Suppressor macrophage (primary cell): ENCODE data around the gene IFFO2.
A peak's percentile ranks its signal among the peaks of the same experiment; 100 is the strongest.
"Not testable (repeated sequence)": the region's sequence is repeated elsewhere in the genome, so short reads cannot be mapped to it uniquely, and the experiment has no call there.

ENCODE experiments used
- DNase-seq, 4 experiments: peaks; one replicate each; pipeline ENCODE4 v3.0.0-alpha.2; 2020 to 2022

IFFO2 gene

DNA sequence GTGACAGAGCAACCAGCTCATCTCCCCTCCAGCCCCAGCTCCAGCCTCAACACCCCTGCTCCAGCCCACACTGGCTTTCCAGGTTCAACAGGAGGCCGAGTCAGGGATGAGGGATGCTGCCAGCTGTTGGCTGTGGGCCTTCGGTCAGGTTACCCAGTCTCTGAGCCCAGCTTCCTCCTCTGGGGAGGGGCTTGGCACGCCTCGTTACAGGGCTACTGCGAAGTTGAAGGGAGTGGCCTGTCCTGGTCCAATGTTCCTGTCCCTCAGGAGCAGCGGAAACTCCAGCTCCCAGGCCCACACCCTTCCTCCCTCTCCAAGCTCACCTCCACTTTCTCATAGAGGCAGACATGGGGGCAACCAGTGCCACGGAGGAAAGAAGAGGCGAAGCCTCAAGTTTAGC lies 81.9 kb downstream of the IFFO2 start:
- DNase-seq = no peak

DNA sequence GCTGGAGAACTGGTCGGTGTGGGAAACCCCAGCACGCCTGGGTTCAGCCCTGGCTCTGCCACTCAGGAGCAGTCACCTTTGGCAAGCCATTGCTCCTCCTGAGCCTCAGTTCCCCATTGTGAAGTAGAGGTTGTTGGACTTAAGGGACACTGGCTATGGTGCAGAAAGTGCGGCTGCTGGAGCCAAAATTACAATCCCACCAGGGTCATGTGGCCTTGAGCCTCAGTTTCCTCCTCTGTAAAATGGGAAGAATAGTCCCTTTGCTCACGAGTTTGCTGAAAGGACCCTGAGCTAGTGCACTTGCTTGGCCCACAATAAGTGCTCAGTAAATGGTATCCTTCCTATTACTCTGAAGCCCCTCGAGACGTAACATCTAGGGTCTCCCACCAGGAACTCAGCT lies 82.4 kb downstream of the IFFO2 start:
- DNase-seq = no peak

DNA sequence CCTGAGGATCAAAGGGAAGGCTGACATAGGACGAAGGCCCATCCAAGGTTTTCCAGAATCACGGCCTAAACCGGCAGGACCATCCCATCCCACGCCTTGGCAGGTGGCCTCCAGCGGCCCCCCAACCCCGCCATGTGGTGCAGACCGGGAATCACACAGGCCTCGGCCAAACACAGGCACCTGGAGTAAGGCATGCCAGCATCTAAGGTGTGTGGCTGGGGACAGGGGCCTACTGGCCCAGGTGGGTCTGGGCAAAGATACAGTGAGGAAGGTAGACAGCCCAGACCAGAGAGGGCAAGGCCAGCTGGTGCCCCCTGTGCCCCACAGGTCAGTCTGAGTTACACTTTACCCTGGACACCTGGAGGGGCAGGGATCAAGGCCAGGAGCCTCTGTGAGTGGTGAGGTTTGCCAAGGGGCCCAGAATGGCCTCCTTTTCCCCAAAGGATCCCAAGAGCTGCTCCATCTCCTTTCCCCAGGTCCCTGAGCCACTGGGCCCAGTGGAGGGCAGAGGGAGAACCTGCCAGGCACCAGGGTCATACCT lies 84.3 kb downstream of the IFFO2 start:
- no peak for DNase-seq

DNA sequence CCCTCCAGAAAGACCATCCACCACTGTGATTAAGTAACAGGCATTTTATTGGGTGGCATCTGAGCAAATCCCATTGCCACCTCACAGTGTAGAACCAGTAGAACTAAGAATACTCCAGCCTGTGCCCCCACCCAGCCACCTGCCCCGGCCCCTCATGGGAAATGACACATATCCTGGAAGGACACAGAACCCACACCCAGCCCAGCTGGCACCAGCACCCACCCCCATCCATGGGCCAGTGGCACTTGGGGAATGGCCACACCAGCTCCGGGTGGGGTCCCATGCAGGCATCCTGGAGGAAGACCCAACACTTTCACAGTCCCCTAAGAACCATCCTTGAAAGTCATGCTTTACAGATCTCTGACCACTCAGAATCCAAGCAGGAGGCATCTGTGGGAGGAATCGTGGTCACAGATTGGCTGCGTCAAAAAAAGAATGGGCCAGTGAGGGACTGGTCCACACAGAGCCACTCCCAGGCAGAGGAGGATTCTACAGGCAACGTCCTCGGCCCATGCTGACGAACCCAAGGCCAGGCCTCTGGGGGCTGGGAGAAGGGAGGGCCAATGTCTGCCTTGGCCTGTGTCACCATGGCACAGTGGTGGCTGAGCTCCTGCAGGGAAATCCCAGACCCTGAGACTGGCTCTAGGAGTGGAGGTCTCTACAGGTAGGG lies 84.9 kb downstream of the IFFO2 start:
- DNase-seq = no peak

DNA sequence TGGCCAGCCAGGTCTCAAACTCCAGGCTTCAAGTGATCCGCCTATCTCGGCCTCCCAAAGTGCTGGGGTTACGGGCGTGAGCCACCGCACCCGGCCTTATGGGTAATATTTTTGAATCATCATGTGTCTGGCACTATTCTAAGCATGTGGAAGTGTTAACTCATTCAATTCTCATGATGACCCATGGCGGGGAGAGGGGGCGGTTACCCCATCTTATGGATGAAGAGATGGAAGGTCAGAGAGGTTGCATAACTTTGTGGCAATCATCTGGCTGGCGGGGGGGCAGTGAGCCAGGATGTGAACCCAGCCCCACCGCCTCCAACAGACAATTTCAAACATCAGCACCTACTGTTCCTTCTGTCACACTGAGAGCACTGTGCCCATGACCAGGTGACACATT lies 85.5 kb downstream of the IFFO2 start:
- peak; percentile 41 to 69 (median 46) for DNase-seq

DNA sequence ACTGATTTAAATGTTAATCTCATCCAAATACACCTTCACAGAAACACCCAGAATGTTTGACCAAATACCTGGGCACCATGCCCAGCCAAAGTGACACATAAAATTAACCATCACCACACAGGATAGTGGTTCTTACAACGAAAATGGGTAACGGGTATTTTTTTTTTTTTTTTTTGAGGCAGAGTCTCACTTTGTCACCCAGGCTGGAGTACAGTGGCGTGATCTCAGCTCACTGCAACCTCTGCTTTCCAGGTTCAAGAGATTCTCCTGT lies 85.9 kb downstream of the IFFO2 start:
- not testable (repeated sequence) for DNase-seq

DNA sequence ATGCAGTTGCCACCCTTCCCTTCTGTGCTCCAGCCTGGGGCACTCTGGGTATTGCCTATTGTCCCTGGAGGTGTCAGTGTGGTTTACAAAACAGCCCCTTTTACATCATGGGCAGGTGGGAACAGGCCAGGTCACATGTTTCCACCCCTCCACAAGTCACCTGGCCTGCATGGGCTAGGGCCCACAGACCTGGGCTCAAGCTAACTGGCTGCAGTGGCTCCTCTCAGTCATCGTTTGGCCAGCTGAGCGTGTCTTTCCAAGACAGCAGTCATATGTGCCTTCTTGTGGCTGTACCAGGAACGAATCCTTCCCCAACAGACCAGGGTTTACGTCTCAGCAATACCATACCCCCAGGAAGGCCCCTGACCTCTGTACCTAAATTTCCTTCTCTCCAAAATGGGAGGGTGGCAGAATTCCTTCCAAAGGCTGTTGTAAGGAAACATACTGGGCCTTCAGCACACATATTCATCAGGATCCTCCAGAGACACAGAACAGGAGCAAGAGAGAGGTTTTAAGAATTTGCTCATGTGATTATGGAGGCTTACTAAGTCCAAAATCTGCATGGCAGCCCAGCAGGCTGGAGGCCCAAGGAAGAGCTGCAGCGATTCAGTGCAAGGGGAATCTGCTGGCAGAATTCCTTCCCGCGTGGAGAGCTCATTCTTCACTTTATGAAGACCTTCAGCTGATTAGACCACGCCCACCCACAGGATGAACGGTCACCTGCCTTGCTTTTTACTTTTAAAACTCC lies 86.5 kb downstream of the IFFO2 start:
- DNase-seq = no peak

DNA sequence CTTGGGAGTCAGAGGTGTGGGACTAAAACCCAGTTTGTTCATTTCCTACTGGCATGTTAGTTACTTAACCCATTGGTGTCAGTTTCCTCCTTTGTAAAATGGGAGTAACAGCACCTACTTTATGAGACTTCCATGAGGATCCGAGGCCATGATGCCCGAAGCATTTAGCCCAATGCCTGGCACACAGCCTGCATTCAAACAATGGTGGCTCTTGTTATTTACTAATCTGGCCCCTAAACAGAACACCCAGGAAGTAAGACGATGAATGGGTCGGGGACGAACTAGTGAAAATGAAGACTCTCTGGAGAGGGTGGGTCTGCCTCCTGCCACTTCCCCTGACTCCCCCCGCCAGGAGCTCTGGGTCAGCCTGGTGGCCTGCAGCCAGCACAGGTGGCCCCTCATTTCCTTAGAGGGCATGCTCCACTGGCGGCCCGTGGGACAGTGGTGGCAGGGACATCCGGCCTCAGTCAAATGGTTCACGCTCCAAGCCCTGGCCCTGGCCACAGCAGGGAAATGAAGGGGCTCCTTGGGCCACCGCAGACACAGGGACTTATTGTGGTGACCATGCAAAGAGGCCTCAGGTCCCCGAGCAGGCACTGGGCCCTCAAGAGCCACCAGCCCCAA lies 87.6 kb downstream of the IFFO2 start:
- DNase-seq = no peak

DNA sequence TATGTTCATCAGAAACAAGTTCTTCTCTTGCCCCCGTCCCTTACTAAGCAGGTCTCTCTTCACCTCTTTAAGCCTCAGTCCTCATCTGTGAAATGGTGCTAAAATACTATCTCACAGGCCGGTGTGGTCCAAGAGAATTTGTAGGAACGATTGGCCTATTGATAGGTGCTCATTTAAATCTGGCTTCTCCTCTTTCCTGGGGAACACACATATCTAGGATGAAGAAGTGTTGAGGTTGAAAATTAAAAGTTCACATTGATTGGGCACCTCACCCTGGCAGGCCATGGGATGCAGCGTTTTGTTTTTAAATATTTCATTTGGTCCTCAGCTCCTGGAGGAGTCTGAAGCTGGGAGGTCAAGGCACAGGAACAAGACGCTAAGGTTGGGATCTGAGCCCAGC lies 88.1 kb downstream of the IFFO2 start:
- DNase-seq = no peak

DNA sequence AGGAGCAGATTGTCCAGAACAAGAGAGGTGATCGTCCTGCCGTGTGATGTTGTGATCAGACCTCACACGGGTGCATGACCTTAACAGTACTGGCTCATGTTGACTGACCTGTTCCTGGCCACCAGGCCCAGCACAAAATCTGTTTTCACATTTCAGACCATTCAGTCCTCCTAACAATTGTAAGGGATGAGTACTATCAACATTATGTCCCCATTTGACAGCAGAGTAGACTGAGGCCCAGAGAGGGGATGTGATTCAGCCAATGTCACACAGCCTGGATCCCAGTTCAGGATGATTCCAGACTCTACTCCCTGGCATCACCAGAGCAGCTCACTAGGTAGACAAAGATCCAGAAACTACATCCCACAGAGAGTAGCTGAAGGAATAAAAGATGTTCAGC lies 89.6 kb downstream of the IFFO2 start:
- DNase-seq = no peak

DNA sequence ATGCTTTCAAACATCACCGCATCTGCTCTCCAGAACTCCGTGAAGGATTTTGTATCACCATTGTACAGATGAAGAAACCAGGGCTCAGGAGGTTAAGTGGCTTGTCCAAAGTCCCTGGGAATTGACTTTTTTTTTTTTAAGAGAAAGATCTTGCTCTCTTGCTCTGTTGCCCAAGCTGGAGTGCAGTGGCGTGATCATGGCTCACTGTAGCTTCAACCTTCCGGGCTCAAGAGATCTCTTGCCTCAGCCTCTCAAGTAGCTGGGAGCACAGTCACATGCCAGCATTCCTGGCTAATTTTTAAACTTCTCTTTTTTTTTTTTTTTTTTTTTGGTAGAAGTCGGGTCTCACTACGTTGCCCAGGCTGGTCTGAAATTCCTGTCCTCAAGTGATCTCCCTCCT lies 90.2 kb downstream of the IFFO2 start:
- no peak for DNase-seq

DNA sequence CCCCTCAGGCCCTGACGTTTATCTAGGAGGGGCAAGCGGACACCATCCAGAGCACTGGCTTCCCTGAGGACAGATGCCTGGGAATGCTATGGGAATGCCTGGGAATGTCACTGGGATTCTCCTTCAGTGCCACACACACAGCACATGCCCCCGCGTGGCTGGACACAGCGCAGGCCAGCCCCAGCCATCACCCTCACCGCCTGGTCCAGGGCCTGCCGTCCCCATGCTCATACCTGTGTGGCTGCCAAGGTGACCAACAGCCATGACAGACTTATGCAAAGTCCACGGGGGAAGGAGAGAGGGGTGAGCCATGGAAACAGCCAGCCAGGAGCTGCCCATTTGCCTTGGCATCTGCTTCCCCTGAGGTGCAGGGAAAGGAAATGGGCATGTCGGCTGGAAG lies 91.3 kb downstream of the IFFO2 start:
- no peak for DNase-seq

DNA sequence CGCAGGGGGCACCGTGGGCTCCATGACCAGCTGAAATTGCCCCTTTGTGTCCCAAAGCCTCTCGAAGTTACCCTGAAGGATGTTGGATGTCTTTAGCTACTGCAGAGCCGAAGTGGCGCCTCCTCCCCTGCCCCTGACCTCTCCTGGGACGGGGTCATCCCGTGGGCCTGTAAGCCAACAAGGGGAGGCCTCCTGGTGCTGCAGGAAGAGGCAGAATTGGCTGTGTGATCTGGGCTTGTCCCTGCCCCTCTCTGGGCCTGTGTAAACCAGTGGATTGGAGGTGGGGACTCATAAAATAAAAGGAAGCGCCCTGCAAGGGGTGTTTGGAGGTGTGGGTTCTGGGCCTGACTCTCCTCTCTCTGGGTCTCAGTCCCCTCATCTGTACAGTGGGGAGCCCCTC lies 94.9 kb downstream of the IFFO2 start:
- DNase-seq = no peak

DNA sequence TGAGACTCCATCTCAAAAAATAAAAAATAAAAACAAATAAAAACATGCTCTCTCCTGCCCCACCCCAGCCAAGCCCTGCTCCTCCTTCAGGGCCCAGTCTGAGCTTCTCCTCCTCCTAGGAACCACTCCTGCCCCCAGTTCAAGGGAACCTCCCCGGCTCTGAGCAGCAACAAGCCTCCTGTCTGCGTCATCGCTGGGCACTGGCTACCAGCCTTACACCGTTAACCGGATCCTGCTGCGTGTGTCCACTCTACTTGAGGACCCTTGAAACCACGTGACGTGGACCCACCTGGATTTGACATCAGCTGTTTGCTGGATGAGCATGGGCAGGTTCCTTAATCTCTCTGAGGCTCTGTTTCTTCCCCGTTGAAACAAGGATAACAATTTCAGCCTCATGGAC lies 95.4 kb downstream of the IFFO2 start:
- DNase-seq = no peak

DNA sequence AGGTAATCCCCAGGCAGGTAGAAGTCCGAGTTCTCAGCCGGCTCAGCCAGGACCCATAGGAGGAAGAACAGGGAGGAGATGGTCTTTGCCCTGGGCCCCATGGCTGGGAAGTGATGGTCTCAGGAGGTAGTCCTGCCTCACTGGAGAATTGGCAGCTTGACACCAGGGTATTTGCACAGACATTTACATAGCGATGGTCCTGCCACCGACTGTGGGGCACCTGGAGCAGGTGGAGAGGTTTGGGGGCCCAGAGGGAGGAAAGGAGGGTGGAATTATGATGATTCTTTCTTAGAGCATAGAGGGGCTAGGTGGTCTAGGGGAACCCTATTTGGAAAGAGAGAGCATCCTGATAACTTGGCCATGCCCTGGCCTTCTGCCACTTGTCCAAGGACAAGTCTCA lies 96.9 kb downstream of the IFFO2 start, which contains the start of gene TAS1R2:
Gene TAS1R2, minus strand, starts transcription at position 101 of the 400 bp plus-strand sequence. Its CDS starts 0 bp downstream, at position 101.
- no peak for DNase-seq

DNA sequence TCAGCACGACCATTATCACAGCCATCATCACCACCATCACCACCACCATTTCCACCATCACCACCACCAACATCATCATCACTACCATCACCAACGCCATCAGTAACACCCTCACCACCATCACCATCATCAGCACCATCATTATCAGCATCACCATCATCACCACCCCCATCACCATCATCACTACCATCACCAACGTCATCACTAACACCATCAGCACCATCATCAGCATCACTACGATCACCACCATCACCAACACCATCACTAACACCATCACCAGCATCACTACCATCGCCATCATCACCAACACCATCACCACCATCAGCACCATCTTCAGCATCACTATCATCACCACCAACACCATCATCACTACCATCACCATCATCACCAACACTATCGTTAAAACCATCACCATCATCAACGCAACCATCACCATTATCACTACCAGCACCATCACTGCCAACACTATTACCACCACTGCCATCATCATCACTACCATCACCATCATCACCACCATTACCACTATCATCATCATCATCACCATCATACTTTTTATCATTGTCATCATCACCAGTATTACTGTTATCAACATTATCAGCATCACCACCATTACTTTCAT lies 98.3 kb downstream of the IFFO2 start:
- DNase-seq = no peak

DNA sequence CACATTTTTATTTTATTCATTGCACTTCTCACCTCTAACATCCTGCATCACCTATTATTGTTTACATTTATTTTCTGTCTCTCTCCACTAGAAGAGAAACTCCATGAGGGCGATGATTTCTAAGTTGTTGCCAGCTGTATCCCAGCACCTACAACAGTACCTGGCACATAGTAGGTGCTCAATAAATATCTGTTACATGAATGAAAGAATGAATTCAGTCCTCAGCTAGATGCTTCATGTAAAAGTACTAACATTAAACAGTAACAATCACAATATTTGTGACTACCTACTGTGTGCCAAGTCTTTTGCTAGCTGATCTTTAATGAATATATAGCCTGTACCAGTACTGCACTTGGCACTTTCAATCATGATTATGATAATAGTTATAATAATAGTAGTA lies 100.0 kb downstream of the IFFO2 start:
- no peak for DNase-seq

DNA sequence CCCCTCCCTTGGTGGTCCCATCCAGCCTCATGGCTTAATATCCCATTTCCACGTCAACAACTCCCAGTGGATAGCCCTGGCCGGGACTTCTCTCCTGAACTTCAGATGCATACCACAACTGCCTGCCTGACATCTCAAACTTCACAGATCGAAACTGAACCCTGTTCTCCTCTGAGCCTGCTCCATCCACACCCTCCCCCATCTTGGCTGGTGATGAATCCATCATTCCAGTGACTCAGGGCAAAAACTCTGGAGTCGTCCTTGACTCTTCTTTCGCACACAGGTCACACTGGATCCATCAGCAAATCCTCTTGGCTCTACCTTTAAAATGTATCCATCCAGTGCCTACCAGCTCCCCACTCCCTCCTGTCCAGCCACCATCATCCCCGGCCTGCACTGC lies 100.9 kb downstream of the IFFO2 start:
- no peak for DNase-seq

DNA sequence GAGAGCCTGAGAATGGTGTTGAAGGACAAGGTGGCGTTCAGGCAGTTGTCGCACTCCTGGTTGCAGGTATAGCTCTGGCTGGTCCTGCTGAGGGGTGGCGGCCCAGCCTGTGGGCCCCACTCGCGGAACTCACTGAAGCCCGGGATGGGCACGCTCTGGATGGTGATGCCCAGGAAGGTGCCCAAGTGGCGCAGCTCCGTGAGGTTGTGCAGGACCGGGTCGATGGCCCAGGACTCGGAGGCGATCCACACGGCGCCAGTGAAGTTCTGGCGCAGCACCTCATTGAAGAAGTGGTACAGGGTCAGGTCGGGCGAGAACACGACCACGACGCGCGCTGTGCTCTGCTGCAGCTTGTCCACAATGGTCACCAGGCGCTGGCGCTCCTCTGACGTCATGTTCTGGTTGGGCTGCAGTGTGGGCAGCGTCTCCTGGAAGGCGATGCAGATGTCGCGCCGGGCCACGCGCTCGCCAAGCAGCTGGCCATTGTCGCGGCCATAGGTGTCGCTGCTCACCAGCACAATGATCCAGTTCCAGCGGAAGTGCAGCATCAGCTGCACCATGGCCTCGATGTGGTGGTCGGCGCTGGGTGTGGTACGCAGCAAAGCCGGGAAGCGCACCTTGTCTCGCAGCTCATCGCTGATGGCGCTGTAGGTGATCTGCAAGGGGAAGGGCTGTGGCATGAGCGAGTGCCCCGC lies 102.0 kb downstream of the IFFO2 start:
- DNase-seq = no peak
